Smooth muscle cell (in vitro differentiated cells): Measurements from ENCODE around the gene LGALS4. TPM values are rescaled to one million over a fixed set of nuclear protein-coding genes. Genes with fewer than 3 reads are reported as not detected.
"Not testable (repeated sequence)": the region's sequence is repeated elsewhere in the genome, so short reads cannot be mapped to it uniquely, and the experiment has no call there.

Experiments
- DNase-seq: peaks from one replicate; lab custom pipeline; 2025; ENCODE audit not compliant: unreplicated experiment; lab: John Stamatoyannopoulos, UW
- H2AFZ ChIP-seq: fragments of 200-600 bp; sonication (generic); 2 replicates; pipeline ENCODE4 v1.6.0; 2016; ENCODE audit warnings: antibody characterized with exemption, low read depth, mild to moderate bottlenecking
- H3F3A ChIP-seq: fragments of 200-600 bp; sonication (generic); 2 replicates; pipeline ENCODE4 v1.6.0; 2017; ENCODE audit warnings: antibody characterized with exemption, low read depth
- H3K27ac ChIP-seq: fragments of 200-600 bp; sonication (generic); 2 replicates; pipeline ENCODE4 v1.5.1; 2016; ENCODE audit warnings: low read depth, mild to moderate bottlenecking
- H3K27me3 ChIP-seq: fragments of 200-600 bp; sonication (generic); 2 replicates; pipeline ENCODE4 v1.6.1; 2016; ENCODE audit warnings: low read depth, mild to moderate bottlenecking
- H3K36me3 ChIP-seq: fragments of 200-600 bp; sonication (generic); 2 replicates; pipeline ENCODE4 v1.5.1; 2016; ENCODE audit warnings: low read depth
- H3K4me1 ChIP-seq: fragments of 200-600 bp; sonication (generic); 2 replicates; pipeline ENCODE4 v1.5.1; 2016; ENCODE audit warnings: low read depth
- H3K4me2 ChIP-seq: fragments of 200-600 bp; sonication (generic); 2 replicates; pipeline ENCODE4 v1.6.0; 2016; ENCODE audit warnings: mild to moderate bottlenecking
- H3K4me3 ChIP-seq: fragments of 200-600 bp; sonication (generic); 2 replicates; pipeline ENCODE4 v1.5.1; 2016; ENCODE audit warnings: mild to moderate bottlenecking
- H3K79me2 ChIP-seq: fragments of 200-600 bp; sonication (generic); 2 replicates; pipeline ENCODE4 v1.6.0; 2016; ENCODE audit warnings: low read depth, mild to moderate bottlenecking
- H3K9ac ChIP-seq: fragments of 200-600 bp; sonication (generic); 2 replicates; pipeline ENCODE4 v1.6.0; 2016; ENCODE audit warnings: low read depth
- H3K9me3 ChIP-seq: fragments of 200-600 bp; sonication (generic); replicated peaks from 2 replicates; pipeline ENCODE4 v1.5.1; 2016; ENCODE audit warnings: low read depth
- H4K20me1 ChIP-seq: fragments of 200-600 bp; sonication (generic); 2 replicates; pipeline ENCODE4 v1.6.0; 2016; ENCODE audit warnings: low read depth
- CTCF ChIP-seq: fragments of 200-600 bp; sonication (generic); IDR thresholded peaks from 2 replicates; pipeline ENCODE4 v1.5.1; 2017; ENCODE audit warnings: borderline replicate concordance, mild to moderate bottlenecking, antibody characterized with exemption; ENCODE audit not compliant: insufficient read depth, poor library complexity, severe bottlenecking
- WGBS: methylation state at CpG from one replicate; pipeline ENCODE4 v1.1.7; 2016; ENCODE audit warnings: low lambda C conversion rate; 5-methylcytosine and 5-hydroxymethylcytosine counted together
- polyA plus RNA-seq: library from polyadenylated mRNA; unstranded; fragments of >200 nt; fragmentation: Nextera tagmentation; extraction: Ambion mirVana; gene quantifications from 2 replicates; pipeline ENCODE4 v1.2.1, GENCODE V29; 2016
- total RNA-seq: library from RNA; depleted of rRNA; stranded (reverse); fragments of >200 nt; gene quantifications from 2 replicates; pipeline ENCODE4 v1.2.3, GENCODE V29; 2014

LGALS4 gene
- total and polyA plus RNA-seq, 2 experiments from 2014 or later = 2.4 TPM; not detected in 1

DNA sequence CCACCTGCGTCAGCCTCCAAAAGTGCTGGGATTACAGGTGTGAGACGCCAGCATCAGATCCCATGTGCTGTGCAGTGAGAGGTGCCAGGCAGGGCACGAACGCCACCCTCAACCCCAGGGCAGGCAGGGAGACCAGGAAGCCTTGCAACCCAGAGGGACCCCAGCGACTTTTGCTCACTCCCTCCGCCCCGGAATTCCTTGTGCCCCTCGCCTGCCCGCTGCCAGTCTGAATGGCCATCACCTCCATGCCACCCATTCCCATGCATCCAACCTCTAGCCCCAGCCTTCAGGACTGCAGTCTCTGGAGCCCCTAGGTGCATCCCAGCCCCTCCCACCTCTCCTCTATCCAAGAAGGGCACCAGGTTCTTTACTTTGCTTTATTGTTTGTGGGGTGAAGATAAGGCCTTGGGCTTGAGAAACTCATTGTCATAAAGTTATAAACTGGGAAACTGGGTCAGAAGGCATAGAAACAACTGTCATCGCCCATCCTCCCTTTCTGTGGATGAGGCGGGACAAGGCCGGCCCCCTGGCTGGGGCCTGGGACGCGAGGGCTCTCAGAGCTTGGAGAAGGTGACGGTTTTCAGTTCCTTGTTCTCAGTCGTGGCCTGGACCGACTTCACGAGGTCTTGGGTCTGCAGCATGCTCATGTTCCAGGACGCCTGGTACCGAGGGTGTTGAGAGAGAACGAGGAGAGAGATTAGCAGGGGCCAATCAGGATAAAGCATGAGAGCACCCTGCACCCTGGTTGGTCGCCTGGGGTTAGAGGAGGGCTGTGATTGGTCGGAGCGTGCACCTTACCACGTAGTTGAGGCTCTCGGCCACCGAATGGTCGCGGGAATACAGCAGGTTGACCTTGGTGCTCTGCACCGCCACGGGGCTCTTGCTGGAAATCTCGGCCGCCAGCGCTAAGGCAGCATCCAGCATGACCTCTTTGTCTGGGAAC, 2.6 kb upstream of the LGALS4 start:
- WGBS = 96% methylated on average over 33 of the region's 34 CpGs

GRCh38 chr19:38813932-38814331, 1.2 kb upstream of the LGALS4 start:
- not testable (repeated sequence) for DNase-seq, H3K4me1 ChIP-seq, H3K27ac ChIP-seq, H3K27me3 ChIP-seq, H4K20me1 ChIP-seq, H3K4me2 ChIP-seq, H3K9me3 ChIP-seq, H2AFZ ChIP-seq, H3K79me2 ChIP-seq, H3F3A ChIP-seq, H3K9ac ChIP-seq, H3K36me3 ChIP-seq, H3K4me3 ChIP-seq
- 95% methylated on average over 2 of the region's 2 CpGs for WGBS

More for the DNA sequence above, 2.6 kb upstream of the LGALS4 start:
- no peak overlapping the region for H2AFZ ChIP-seq
- H3K27ac ChIP-seq = no peak overlapping the region
- no peak overlapping the region for H3K4me3 ChIP-seq
- H3K9me3 ChIP-seq = no peaks in the 10 kb centered on the region
- no peak overlapping the region for H3K4me2 ChIP-seq
- no peaks in the 10 kb centered on the region for H3K4me1 ChIP-seq
- H3K27me3 ChIP-seq = no peaks in the 10 kb centered on the region
- no peaks in the 10 kb centered on the region for H3K36me3 ChIP-seq
- no peak overlapping the region for H3K9ac ChIP-seq
- no peak for DNase-seq
- H3F3A ChIP-seq = no peaks in the 10 kb centered on the region
- no peaks in the 10 kb centered on the region for H4K20me1 ChIP-seq
- no peaks in the 10 kb centered on the region for H3K79me2 ChIP-seq
- TF ChIP-seq CTCF = no peak

GRCh38 chr19:38813323-38813722, 578 bp upstream of the LGALS4 start:
- TF ChIP-seq CTCF = no peak
- H3K4me1 ChIP-seq = no peaks in the 10 kb centered on the region
- no peaks in the 10 kb centered on the region for H3F3A ChIP-seq
- H3K9me3 ChIP-seq = no peaks in the 10 kb centered on the region
- H3K4me3 ChIP-seq = no peak overlapping the region
- H3K4me2 ChIP-seq = no peak overlapping the region
- H3K27me3 ChIP-seq = no peaks in the 10 kb centered on the region
- H2AFZ ChIP-seq = no peak overlapping the region
- DNase-seq = no peak
- H3K79me2 ChIP-seq = no peaks in the 10 kb centered on the region
- H3K9ac ChIP-seq = no peak overlapping the region
- no peaks in the 10 kb centered on the region for H4K20me1 ChIP-seq
- no peak overlapping the region for H3K27ac ChIP-seq
- WGBS = 96% methylated on average over 6 of the region's 6 CpGs
- H3K36me3 ChIP-seq = no peaks in the 10 kb centered on the region

DNA sequence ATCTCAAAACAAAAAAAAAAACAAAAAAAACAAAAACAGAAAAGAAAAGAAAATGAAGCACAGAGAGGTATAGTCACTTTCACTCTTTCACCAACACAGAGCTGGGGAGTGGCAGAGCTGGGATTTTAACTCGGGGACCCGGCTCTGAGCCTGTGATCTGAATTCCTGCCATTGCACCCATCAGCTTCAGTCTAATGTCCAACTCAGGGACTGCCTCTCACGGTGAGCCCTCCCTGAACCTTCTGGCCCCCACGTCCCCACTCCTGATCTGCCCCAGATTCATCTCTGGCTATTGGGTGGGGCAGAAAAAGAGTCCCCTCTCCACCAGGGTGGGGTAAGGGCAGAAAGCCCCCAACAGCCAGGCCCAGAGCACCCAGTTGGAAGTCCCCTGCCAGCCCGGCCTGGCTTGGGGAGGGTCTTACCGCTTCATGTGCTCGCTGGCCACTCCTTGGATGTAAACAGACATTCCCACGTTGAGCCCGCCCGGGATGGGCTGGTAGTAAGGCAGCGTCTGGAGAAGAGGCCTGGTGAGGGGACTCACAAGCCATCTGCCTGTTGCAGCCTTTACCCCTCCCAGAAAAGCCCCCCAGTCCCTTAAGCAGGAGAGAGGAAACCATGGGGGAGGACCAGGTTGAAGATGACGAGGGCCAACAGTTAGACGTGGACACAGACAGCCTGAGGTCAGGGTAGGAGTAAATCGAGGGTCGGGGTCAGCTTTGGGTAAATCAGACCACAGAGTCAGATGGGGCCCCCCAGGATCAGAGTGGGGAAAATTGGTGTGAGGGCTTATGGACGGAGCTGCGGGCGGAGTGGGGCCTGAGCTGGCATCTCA, 520 bp downstream of the LGALS4 start:
- WGBS = 84% methylated on average over 18 of the region's 18 CpGs
- H2AFZ ChIP-seq = no peak overlapping the region
- no peaks in the 10 kb centered on the region for H3K4me1 ChIP-seq
- no peak overlapping the region for H3K4me3 ChIP-seq
- no peak overlapping the region for H3K9ac ChIP-seq
- H3K4me2 ChIP-seq = no peak overlapping the region
- no peaks in the 10 kb centered on the region for H3K79me2 ChIP-seq
- H3F3A ChIP-seq = no peaks in the 10 kb centered on the region
- H3K36me3 ChIP-seq = no peaks in the 10 kb centered on the region
- no peaks in the 10 kb centered on the region for H4K20me1 ChIP-seq
- no peak for TF ChIP-seq CTCF
- H3K27me3 ChIP-seq = no peaks in the 10 kb centered on the region
- H3K27ac ChIP-seq = no peak overlapping the region
- H3K9me3 ChIP-seq = no peaks in the 10 kb centered on the region
- no peak for DNase-seq
